HG03521 (cell line): ENCODE measurements around the gene KMT2C.
A peak's percentile ranks its signal among the peaks of the same experiment; 100 is the strongest.
"Not testable (repeated sequence)": the region's sequence is repeated elsewhere in the genome, so short reads cannot be mapped to it uniquely, and the experiment has no call there.

ENCODE experiments used
- ATAC-seq: cut with Tn5 transposase; IDR thresholded peaks from one replicate; pipeline ENCODE4 v1.9.1; 2021; ENCODE audit warnings: mild to moderate bottlenecking, moderate library complexity; ENCODE audit not compliant: unreplicated experiment

Gene KMT2C

DNA sequence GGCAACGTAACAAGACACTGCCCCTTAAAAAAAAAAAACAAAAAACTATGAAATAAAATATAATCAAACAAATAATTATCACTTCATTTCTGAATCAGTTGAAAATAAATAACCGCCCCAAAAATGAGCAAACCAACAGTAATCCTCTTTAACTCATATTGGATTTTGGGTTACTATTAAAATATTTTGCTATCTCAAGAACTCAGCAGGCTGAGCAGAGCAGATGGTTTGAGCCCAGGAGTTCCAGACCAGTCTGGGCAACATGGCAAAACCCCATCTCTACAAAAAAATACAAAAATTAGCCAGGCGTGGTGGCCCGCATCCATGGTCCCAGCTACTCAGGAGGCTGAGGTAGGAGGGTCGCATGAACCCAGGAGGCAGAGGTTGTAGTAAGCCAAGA is 216.2 kb downstream of the KMT2C start:
- ATAC-seq, result not testable (repeated sequence)

GRCh38 chr7:152208766-152209165 is 227.0 kb downstream of the KMT2C start:
- not testable (repeated sequence) for ATAC-seq

DNA sequence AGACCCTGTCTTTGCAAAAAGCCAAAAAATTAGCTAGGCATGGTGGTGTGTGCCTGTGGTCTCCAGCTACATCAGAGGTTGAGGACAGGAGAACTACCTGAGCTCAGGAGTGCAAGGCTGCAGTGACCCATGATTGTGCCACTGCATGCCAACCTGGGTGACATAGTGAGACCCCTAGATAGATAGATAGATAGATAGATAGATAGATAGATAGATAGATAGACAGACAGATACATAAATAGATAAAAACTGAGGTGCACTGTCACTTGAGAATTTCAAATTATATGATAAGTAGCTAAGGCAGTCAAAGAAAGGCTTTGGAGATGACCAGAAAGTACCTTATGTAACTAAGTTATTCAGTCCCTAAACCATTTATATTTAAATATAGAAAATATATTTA is 231.4 kb downstream of the KMT2C start:
- not testable (repeated sequence) for ATAC-seq

DNA sequence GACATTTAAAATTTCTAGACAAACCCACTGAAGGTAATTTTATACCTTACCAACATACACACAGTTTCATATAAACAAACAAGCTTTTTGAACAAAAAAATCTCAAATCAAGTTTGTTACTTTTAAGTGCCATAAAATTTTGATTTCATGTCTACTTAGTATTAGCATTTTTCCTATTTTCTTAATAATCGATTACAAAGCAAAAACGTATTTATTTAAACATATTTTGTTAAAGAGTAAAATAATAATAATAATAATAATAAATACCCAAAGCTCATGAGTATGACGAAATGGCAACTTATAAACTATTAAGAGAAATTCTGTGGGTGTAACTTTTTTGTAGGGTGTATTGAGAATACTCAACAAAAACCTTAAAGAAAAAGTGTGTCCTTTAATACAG is 232.7 kb downstream of the KMT2C start:
- no peak for ATAC-seq

- ATAC-seq, result no peak
Observed at GRCh38 chr7:152202056-152202455, 233.7 kb downstream of the KMT2C start.

DNA sequence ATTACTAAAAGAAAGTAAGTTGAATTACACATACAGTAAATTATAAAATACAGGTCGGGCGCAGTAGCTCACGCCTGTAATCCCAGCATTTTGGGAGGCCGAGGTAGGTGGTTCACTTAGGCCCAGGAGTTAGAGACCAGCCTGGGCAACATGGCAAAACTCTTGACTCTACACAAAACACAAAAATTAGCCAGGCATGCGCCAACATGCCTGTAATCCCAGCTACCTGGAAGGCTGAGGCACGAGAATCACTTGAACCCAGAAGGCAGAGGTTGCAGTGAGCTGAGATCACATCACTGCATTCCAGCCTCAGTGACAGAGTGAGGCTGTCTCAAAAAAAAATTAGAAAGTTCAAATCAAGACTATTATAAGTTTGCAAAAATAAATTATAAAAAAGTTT is 235.4 kb downstream of the KMT2C start:
- ATAC-seq, result no peak

DNA sequence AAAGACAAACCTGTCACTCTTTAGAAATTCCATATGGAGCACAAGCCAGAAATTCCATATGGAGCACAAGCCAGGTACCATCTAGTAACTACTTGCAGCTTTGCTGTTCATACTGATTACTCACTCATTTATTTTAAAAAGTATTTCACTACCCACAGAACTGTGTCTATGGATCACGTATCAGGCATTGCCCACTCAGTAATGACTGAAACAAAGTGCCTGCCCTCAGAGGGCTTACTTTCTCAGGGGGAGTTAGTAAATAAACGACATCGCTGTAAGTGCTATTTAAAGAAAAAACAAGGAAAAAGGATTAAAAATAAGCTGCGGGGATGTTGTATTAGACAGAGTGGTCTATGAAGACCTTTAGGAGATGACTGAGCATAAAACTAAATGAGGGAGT is 239.4 kb downstream of the KMT2C start:
- no peak for ATAC-seq

DNA sequence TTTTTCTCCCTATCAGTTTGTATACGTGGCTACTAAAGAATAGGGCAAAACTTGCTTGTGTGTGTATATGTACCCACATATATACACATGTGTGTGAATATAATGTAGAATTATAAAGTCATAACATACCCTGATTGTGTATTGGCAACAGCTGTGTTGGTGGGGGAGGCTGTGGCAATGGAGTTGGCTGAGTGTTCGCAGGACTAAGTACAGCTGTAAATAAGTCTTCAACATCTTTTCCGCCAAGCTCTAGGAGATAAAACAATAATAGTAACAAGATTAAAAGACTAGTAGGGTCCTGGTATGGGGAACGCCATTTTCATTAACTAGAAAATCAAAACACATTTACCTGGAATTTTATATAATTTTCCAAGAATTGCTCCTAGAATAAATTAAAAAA is 241.9 kb downstream of the KMT2C start:
- no peak for ATAC-seq

- ATAC-seq, result no peak
Observed at GRCh38 chr7:152189061-152189460, 246.7 kb downstream of the KMT2C start.

GRCh38 chr7:152185558-152185957 is 250.2 kb downstream of the KMT2C start:
- ATAC-seq, result no peak

GRCh38 chr7:152180587-152180986 is 255.2 kb downstream of the KMT2C start:
- no peak for ATAC-seq

DNA sequence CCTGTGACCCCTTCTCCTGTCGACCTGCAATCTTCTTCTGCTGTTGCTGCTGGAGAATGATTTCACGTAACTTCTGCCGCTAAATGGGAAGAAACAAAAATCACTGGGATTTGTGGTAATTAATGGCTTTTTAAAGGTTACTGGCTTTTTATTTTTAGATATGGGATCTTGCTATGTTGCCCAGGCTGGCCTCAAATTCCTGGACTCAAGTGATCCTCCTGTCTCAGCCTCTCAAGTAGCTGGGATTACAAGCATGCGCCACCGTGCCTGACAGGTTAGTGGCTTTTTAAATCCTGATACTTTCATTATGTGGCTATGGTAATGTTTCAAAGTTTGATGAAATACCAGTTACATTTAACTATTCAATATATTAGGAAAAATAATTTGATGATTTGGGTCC is 255.8 kb downstream of the KMT2C start:
- ATAC-seq, result no peak

- no peak for ATAC-seq
Observed at GRCh38 chr7:152178405-152179058, 257.3 kb downstream of the KMT2C start.

GRCh38 chr7:152177681-152178404 is 258.0 kb downstream of the KMT2C start:
- ATAC-seq, result no peak

DNA sequence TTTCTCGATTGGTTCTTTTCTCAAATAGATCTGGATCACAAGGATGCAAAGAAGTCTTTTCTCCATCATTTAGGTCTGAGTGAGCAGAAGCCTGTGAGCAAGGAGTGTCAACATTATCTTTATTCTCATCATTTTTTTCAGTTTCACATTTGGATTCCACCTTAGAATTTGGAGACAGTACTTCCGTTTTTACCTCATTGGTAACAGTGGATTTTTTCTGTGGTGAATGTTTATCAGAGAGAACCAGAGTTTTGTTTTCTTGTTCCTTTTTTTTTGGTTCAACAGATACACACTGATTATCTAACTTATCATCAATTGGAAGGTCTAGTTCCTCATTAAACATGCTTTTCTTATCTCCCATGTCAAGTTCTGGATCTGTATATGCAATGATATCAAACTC is 259.0 kb downstream of the KMT2C start:
- ATAC-seq, result no peak

GRCh38 chr7:152173372-152174070 is 262.3 kb downstream of the KMT2C start:
- ATAC-seq, result no peak

DNA sequence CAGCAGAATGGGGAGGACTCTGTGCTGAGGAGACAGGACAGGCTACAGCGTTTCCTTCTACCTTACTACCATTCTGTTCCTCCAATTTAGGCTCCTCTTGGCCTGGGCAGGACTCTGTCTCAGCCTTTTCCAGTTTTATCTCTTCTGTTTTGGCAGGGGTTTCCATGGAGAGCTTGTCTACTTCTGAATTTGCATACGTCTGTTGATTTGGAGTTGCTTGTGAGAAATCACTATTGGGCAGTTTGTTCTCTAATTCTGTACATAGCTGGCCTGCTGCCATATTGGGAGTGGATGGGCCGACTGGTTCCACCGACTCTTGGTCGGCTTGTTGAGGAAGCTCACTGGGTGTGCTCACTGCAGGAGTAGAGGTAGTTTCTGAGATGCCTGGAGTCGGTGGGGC is 273.5 kb downstream of the KMT2C start:
- no peak for ATAC-seq

DNA sequence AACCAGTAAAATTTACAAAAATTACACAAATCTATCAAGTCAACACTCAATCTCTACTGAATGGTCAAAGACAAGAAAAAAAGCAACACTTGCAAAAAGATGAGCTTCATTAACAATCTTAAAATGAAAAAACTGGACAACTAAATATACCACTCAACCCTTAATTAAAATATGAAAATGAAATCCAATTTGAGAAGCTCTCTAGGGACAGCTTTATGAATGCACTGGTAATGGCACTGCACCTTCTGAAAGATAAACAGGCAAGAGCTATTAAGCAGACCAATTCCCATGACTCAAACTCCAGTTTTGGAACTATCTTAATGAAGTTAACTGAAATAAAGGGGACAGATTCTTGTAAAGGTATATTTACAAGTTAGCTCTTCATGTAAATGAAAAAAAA is 274.6 kb downstream of the KMT2C start:
- no peak for ATAC-seq

- peak; percentile 87 for ATAC-seq
Observed at GRCh38 chr7:152158801-152159587, 276.8 kb downstream of the KMT2C start.

DNA sequence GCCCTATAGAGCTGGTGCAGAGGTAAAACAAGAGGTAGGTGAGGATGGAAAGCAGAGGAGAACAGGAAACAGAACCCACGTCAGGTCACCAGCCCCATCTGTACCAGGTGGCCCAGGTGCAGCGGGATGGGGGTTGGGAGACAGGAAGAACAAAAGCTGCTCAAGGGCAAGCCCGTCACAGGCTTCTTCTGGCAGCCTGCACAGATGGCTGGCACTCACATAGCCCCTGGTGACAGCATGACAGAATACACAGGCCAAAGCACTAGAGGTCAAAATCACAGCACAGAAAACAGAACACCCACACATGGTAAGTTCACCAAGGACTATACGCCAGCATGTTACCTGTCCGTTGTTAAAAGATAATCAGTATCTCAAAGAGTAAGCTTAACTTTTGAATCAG is 283.5 kb downstream of the KMT2C start:
- ATAC-seq, result no peak

- ATAC-seq, result no peak
Observed at GRCh38 chr7:152149363-152149762, 286.4 kb downstream of the KMT2C start.
